A549 (cell line): ENCODE measurements around the gene CCDC102B. TPM values are rescaled to one million over a fixed set of nuclear protein-coding genes. Genes with fewer than 3 reads are reported as not detected.
A peak's percentile ranks its signal among the peaks of the same experiment; 100 is the strongest.
"Not testable (repeated sequence)": the region's sequence is repeated elsewhere in the genome, so short reads cannot be mapped to it uniquely, and the experiment has no call there.

Experiments
- ATAC-seq, 2 experiments: fragments of 200-7000 bp in 1 of 2; fragments of >200 bp in 1 of 2; cut with Nextera tagmentation in 1 of 2; cut with Tn5 transposase in 1 of 2; 3 replicates each; pipeline versions ENCODE4 v1.8.0 to v1.9.1; 2018 to 2020; ENCODE audit warnings: mild to moderate bottlenecking in 1 of 2, moderate library complexity in 1 of 2
- CTCF ChIA-PET: fragments of 300-600 bp; sonication (Branson Sonifier 250); formaldehyde crosslinking; extraction: SDS; loops from one replicate; lab custom pipeline; 2021; ENCODE audit warnings: antibody characterized with exemption, inconsistent platforms; lab: Yijun Ruan, JAX
- POLR2A ChIA-PET: fragments of 350-600 bp; formaldehyde crosslinking; extraction: SDS; loops from one replicate; lab custom pipeline; 2021; ENCODE audit warnings: antibody characterized with exemption, inconsistent platforms; lab: Yijun Ruan, JAX
- DNase-seq, 2 experiments: peaks; one replicate each; pipeline versions ENCODE4 v3.0.0 to v3.0.0-alpha.2; 2011 to 2016; ENCODE audit warnings: low read depth in 1 of 2, low spot score in 1 of 2
- FAIRE-seq: peaks from 2 replicates; lab custom pipeline; 2011; peaks lifted over from hg19 to GRCh38; lab: Jason Lieb, UNC
- H3K27ac ChIP-seq, 2 experiments: fragments of >200 bp; sonication (Bioruptor Twin); formaldehyde crosslinking; 3 replicates each; pipeline ENCODE4 v1.5.1; 2016 to 2017
- H3K4me1 ChIP-seq: fragments of >200 bp; sonication (Bioruptor Twin); formaldehyde crosslinking; 3 replicates; pipeline ENCODE4 v1.6.1; 2016
- H3K4me2 ChIP-seq: fragments of >200 bp; sonication (Bioruptor Twin); formaldehyde crosslinking; 3 replicates; pipeline ENCODE4 v1.6.1; 2016
- H3K4me3 ChIP-seq: fragments of >200 bp; sonication (Bioruptor Twin); formaldehyde crosslinking; 3 replicates; pipeline ENCODE4 v1.5.1; 2016
- H3K9me3 ChIP-seq: fragments of >200 bp; sonication (Bioruptor Twin); formaldehyde crosslinking; 3 replicates; pipeline ENCODE4 v1.6.1; 2016
- CHD4 ChIP-seq: fragments of 200-600 bp; sonication (generic); IDR thresholded peaks from 2 replicates; pipeline ENCODE4 v1.6.1; 2016; ENCODE audit warnings: antibody characterized with exemption, mild to moderate bottlenecking, borderline replicate concordance
- ESRRA ChIP-seq: fragments of 150-350 bp; IDR thresholded peaks from 2 replicates; pipeline ENCODE4 v1.6.1; 2014; ENCODE audit warnings: mild to moderate bottlenecking, low read length, borderline replicate concordance
- FOSB ChIP-seq: fragments of 250-450 bp; sonication (Bioruptor Pico); IDR thresholded peaks from 2 replicates; pipeline ENCODE4 v1.5.0; 2020; ENCODE audit warnings: mild to moderate bottlenecking, moderate library complexity
- FOSL2 ChIP-seq, 2 experiments: fragments of 450-650 bp in 1 of 2; fragments of >200 bp in 1 of 2; sonication (Bioruptor Twin) in 1 of 2; formaldehyde crosslinking; IDR thresholded peaks; 2 replicates each; pipeline versions ENCODE4 v1.5.0 to v1.6.1; 2016 to 2020; ENCODE audit warnings: mild to moderate bottlenecking in 1 of 2, moderate library complexity in 1 of 2
- GATA3 ChIP-seq: IDR thresholded peaks from 2 replicates; pipeline ENCODE4 v1.6.1; 2012; ENCODE audit warnings: borderline replicate concordance
- HEYL ChIP-seq: fragments of 250-450 bp; sonication (Bioruptor Pico); IDR thresholded peaks from 2 replicates; pipeline ENCODE4 v1.8.0; 2021; ENCODE audit warnings: mild to moderate bottlenecking, moderate library complexity
- HOXA7 ChIP-seq: fragments of 250-450 bp; sonication (Bioruptor Pico); IDR thresholded peaks from 2 replicates; pipeline ENCODE4 v1.5.0; 2020; ENCODE audit warnings: mild to moderate bottlenecking, moderate library complexity
- JUN ChIP-seq, 2 experiments: fragments of >200 bp; sonication (Bioruptor Twin); formaldehyde crosslinking; IDR thresholded peaks; 2 replicates in 1 of 2; 3 replicates in 1 of 2; pipeline ENCODE4 v1.6.1; 2016 to 2017
- JUNB ChIP-seq: fragments of >200 bp; sonication (Bioruptor Twin); formaldehyde crosslinking; IDR thresholded peaks from 2 replicates; pipeline ENCODE4 v1.6.1; 2016
- KDM5A ChIP-seq: fragments of 200-600 bp; sonication (generic); IDR thresholded peaks from 2 replicates; pipeline ENCODE4 v1.6.1; 2016; ENCODE audit warnings: antibody characterized with exemption, mild to moderate bottlenecking
- MAFK ChIP-seq: fragments of 450-650 bp; IDR thresholded peaks from 2 replicates; pipeline ENCODE4 v1.6.1; 2014; ENCODE audit not compliant: partially characterized antibody
- NFE2L2 ChIP-seq: fragments of 150-350 bp; conservative IDR thresholded peaks from 2 replicates; pipeline ENCODE4 v1.6.1; 2014; ENCODE audit warnings: low read length
- PBX3 ChIP-seq: IDR thresholded peaks from 2 replicates; pipeline ENCODE4 v1.6.1; 2012
- PHF8 ChIP-seq: fragments of 200-600 bp; sonication (generic); IDR thresholded peaks from 2 replicates; pipeline ENCODE4 v1.6.1; 2016; ENCODE audit warnings: low read depth, mild to moderate bottlenecking, antibody characterized with exemption, moderate library complexity, borderline replicate concordance
- POLR2AphosphoS2 ChIP-seq: conservative IDR thresholded peaks from 2 replicates; pipeline ENCODE4 v1.6.1; 2012; ENCODE audit warnings: low read length, improper control_type of control experiment, inconsistent platforms
- RAD21 ChIP-seq, 2 experiments: fragments of >200 bp in 1 of 2; sonication (Bioruptor Twin) in 1 of 2; formaldehyde crosslinking in 1 of 2; IDR thresholded peaks in 1 of 2; conservative IDR thresholded peaks in 1 of 2; 2 replicates in 1 of 2; 3 replicates in 1 of 2; pipeline ENCODE4 v1.6.1; 2012 to 2018; ENCODE audit warnings: inconsistent platforms in 1 of 2
- SREBF2 ChIP-seq: fragments of 450-650 bp; IDR thresholded peaks from 2 replicates; pipeline ENCODE4 v1.6.1; 2014; ENCODE audit warnings: mild to moderate bottlenecking, moderate library complexity
- ZC3H11A ChIP-seq: fragments of 450-650 bp; IDR thresholded peaks from 2 replicates; pipeline ENCODE4 v1.6.1; 2014; ENCODE audit warnings: antibody characterized with exemption, mild to moderate bottlenecking
- ZSCAN20 ChIP-seq: fragments of 250-450 bp; sonication (Bioruptor Pico); IDR thresholded peaks from 2 replicates; pipeline ENCODE4 v1.8.0; 2022; ENCODE audit warnings: mild to moderate bottlenecking, moderate library complexity
- WGBS: methylation state at CpG from one replicate; pipeline ENCODE4 v1.1.6; 2017; ENCODE audit errors: missing lambda C conversion rate; 5-methylcytosine and 5-hydroxymethylcytosine counted together
- polyA plus RNA-seq, 4 experiments: library from polyadenylated mRNA; depleted of rRNA in 3 of 4; stranded (reverse); fragments of >200 nt; fragmentation: RNase III in 1 of 4; extraction: RNeasy Plus Mini Kit Qiagen cat#74134 plus additional on column Dnase treatment in 1 of 4; gene quantifications; 2 replicates in 3 of 4; 3 replicates in 1 of 4; pipeline ENCODE4 v1.2.3, GENCODE V29; 2011 to 2017
- TF ChIP-seq, protein P1 (sequence below): fragments of 250-450 bp; sonication (Bioruptor Pico); IDR thresholded peaks from 2 replicates; pipeline ENCODE4 v1.5.0; 2021; ENCODE audit warnings: mild to moderate bottlenecking, moderate library complexity, borderline replicate concordance
- TF ChIP-seq, protein P2 (sequence below): fragments of 200-600 bp; sonication (generic); IDR thresholded peaks from 2 replicates; pipeline ENCODE4 v1.6.1; 2016; ENCODE audit warnings: antibody characterized with exemption, mild to moderate bottlenecking, moderate library complexity

CCDC102B gene
- polyA plus RNA-seq, 2 of the 4 experiments (the other 2 are of a cell fraction) = 1.2 to 1.6 TPM

DNA sequence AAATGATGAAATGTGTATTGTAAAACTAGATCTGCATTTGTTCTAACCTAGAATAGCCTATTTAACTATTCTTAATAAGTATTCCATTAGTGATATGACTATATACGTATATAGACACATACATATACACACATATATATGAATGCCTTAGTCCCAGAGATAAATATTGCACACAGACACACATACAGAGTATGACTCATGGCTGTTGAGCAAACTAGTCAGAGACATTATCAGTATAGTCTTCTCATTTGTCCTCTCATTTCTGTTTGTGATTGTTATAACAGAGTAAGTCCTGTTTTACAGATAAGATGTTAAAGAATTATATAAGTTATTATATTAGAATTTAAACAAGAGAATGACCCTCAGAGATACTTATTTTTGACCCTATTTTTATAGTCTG lies 202.5 kb downstream of the CCDC102B start (continued):
- no peak for TF ChIP-seq CHD4
- TF ChIP-seq NFE2L2 = no peak
- no peak for TF ChIP-seq HEYL (CRISPR knock-in tag)
- no peak for TF ChIP-seq PBX3
- no peak for TF ChIP-seq ZSCAN20
- TF ChIP-seq ESRRA = no peak
- TF ChIP-seq SREBF2 = no peak
- TF ChIP-seq JUNB = no peak
- TF ChIP-seq GATA3 = no peak
- no peak for TF ChIP-seq POLR2AphosphoS2
- no peak for TF ChIP-seq FOSB (CRISPR knock-in tag)

- no peak for FAIRE-seq
- 50% methylated on average over 6 of the region's 6 CpGs for WGBS
- CTCF ChIA-PET = no interaction called here
- Histone ChIP-seq H3K4me1 (no peaks in the 10 kb centered on the region), H3K27ac (no peak overlapping the region), H3K4me3 (no peak overlapping the region), H3K9me3 (no peaks in the 10 kb centered on the region), H3K4me2 (no peak overlapping the region)
- no peak for TF ChIP-seq KDM5A
- peak in 1 of 2 experiments; percentile 10; a peak in 1 of 5 replicates for TF ChIP-seq RAD21 (conservative IDR thresholded peaks at IDR 0.05 in 1 of 2, IDR thresholded peaks at IDR 0.05 in 1 of 2)
- no peak for DNase-seq
- ATAC-seq = peak; percentile 39 to 50; a peak in 3 of 6 replicates
- POLR2A ChIA-PET = no interaction called here
Observed at GRCh38 chr18:69002233-69002632, 204.4 kb downstream of the CCDC102B start.

DNA sequence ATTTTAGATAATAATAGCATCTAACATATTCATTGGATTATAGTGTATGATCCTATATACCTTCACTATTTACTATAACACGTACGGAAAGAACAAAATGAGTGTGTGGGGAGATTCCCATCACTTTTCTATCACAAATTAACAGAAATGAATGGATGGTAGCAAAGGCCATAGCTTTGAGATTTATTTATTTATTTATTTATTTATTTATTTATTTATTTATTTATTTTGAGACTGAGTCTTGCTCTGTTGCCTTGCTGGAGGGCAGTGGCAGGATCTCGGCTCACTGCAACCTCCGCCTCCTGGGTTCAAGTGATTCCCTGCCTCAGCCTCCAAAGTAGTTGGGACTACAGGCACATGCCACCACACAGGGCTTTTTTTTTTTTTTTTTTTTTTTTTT lies 208.3 kb downstream of the CCDC102B start:
- H3K9me3 ChIP-seq, H3K4me1 ChIP-seq, H3K4me2 ChIP-seq, FAIRE-seq, DNase-seq, H3K4me3 ChIP-seq, H3K27ac ChIP-seq, POLR2A ChIA-PET, ATAC-seq: not testable (repeated sequence)
- WGBS = 83% methylated on average over 4 of the region's 4 CpGs
- peak; percentile 26; the same call in 1 of the 2 replicates for TF ChIP-seq ZC3H11A
- CTCF ChIA-PET = interaction anchor here (0.6 kb wide), 1 partner anchor 104 kb away, joined by 3 read pairs; no protein-coding TSS in a partner anchor

GRCh38 chr18:69008538-69008937 lies 210.7 kb downstream of the CCDC102B start:
- no peak overlapping the region for H3K4me3 ChIP-seq
- TF ChIP-seq JUN (IDR thresholded peaks at IDR 0.05) (no peak), PHF8 (no peak), RAD21 (conservative IDR thresholded peaks at IDR 0.05 in 1 of 2, IDR thresholded peaks at IDR 0.05 in 1 of 2) (no peak), ESRRA (no peak), MAFK (no peak), FOSL2 (IDR thresholded peaks at IDR 0.05) (no peak), FOSL2 (CRISPR knock-in tag; IDR thresholded peaks at IDR 0.05) (no peak), ZSCAN20 (no peak), HOXA7 (CRISPR knock-in tag) (no peak)
- TF ChIP-seq, protein P1, sequence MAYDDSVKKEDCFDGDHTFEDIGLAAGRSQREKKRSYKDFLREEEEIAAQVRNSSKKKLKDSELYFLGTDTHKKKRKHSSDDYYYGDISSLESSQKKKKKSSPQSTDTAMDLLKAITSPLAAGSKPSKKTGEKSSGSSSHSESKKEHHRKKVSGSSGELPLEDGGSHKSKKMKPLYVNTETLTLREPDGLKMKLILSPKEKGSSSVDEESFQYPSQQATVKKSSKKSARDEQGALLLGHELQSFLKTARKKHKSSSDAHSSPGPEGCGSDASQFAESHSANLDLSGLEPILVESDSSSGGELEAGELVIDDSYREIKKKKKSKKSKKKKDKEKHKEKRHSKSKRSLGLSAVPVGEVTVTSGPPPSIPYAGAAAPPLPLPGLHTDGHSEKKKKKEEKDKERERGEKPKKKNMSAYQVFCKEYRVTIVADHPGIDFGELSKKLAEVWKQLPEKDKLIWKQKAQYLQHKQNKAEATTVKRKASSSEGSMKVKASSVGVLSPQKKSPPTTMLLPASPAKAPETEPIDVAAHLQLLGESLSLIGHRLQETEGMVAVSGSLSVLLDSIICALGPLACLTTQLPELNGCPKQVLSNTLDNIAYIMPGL (CRISPR knock-in tag) = no peak
- TF ChIP-seq, protein P2, sequence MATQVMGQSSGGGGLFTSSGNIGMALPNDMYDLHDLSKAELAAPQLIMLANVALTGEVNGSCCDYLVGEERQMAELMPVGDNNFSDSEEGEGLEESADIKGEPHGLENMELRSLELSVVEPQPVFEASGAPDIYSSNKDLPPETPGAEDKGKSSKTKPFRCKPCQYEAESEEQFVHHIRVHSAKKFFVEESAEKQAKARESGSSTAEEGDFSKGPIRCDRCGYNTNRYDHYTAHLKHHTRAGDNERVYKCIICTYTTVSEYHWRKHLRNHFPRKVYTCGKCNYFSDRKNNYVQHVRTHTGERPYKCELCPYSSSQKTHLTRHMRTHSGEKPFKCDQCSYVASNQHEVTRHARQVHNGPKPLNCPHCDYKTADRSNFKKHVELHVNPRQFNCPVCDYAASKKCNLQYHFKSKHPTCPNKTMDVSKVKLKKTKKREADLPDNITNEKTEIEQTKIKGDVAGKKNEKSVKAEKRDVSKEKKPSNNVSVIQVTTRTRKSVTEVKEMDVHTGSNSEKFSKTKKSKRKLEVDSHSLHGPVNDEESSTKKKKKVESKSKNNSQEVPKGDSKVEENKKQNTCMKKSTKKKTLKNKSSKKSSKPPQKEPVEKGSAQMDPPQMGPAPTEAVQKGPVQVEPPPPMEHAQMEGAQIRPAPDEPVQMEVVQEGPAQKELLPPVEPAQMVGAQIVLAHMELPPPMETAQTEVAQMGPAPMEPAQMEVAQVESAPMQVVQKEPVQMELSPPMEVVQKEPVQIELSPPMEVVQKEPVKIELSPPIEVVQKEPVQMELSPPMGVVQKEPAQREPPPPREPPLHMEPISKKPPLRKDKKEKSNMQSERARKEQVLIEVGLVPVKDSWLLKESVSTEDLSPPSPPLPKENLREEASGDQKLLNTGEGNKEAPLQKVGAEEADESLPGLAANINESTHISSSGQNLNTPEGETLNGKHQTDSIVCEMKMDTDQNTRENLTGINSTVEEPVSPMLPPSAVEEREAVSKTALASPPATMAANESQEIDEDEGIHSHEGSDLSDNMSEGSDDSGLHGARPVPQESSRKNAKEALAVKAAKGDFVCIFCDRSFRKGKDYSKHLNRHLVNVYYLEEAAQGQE = no peak
- TF ChIP-seq, all 56 proteins: peak for 0
- POLR2A ChIA-PET = no interaction called here
- no peak for DNase-seq
- ATAC-seq = no peak
- Histone ChIP-seq H3K27ac (no peak overlapping the region), H3K9me3 (no peaks in the 10 kb centered on the region), H3K4me2 (no peak overlapping the region), H3K4me1 (no peaks in the 10 kb centered on the region)
- CTCF ChIA-PET = no interaction called here
- no peak for FAIRE-seq
- WGBS = 16% methylated on average over 5 of the region's 5 CpGs
